Measurements from ENCODE around the gene USP49.

USP49 gene

DNA sequence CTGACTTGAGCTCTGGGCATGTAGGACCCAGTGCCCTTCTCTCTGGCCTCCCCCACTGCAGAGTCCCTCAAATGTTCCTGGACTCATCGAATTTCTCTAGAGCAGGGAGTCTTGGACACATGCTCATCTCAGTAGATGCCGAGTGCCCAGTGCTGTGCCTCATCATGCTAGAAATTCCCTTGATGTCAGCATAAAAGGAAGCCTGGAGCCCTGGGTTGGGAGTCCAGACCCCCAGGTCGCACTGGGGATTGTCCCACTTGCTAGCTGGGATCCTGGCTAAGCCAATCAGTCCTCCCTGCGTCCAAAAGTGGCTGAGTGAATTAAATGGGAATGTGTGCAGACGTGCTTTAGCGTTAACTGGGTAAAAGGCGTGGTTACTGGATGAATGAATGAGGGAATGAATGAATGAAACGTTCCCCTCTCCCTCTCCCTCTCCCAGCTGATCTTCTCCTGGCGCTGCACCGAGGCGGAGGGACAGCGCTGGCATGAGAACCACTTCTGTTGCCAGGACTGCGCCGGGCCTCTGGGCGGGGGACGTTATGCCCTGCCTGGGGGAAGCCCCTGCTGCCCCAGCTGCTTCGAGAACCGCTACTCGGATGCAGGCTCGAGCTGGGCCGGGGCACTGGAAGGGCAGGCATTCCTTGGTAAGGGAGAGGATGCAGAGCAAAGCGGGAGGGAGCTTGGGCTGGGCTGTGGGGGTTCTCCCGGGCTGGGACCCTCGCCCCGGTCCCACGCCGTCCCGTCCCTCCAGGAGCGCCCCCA, 109.3 kb downstream of the USP49 start:
- intact Hi-C loops (cut with DNase I): loop anchor here (10.0 kb wide), 2 partner anchors 109 to 429 kb away; partner anchors contain the start of genes MRPS10 and USP49
- DNase-seq: peak in 9 of 10 donors; percentile 23 to 92 (median 47)

DNA sequence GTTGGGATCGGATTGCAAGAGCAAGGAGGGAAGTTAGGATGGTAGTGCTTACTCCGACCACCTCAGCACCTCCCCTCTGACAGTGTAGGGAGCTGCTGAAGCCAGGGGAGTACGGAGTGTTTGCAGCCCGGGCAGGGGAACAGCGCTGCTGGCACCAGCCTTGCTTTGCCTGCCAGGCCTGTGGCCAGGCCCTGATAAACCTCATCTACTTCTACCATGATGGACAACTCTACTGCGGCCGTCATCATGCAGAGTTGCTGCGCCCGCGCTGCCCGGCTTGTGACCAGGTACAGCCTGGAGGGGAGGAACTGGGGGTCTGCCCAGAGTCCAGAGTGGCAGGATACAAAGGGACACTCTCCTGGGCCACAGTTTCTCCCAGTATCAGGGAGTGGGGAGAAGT, 109.9 kb downstream of the USP49 start:
- no peak for DNase-seq
- intact Hi-C loops (cut with DNase I): loop anchor here (10.0 kb wide), 2 partner anchors 110 to 430 kb away; partner anchors contain the start of genes MRPS10 and USP49

DNA sequence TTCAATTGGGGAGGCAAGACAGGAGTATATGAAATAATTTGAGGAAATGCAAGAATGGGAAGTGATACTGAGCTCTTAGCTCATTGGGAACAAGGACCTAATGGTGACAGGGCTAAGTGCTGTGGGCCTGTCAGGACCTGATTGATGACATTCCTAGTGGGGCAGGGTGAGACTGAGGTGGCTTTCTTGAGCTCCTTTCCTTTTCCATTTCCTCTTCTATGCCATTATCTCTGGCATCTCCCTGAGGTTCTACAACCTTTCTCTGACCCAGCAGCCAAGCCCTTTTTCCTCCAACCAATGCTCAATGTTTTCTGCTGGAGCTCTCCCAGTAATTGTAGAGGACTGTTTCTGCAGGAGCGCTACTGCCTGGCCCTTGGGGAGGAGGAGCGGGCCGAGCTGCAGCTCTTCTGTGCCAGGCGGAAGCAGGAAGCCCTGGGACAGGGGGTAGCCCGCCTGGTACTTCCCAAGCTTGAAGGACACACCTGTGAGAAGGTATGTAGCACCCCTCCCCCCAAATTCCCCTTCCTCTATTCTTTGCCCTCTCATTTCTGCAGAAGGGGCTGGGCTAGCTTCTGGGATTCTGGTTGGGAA, 110.5 kb downstream of the USP49 start:
- intact Hi-C loops (cut with DNase I): loop anchor here (10.0 kb wide), 2 partner anchors 110 to 430 kb away; partner anchors contain the start of genes MRPS10 and USP49
- no peak for DNase-seq

DNA sequence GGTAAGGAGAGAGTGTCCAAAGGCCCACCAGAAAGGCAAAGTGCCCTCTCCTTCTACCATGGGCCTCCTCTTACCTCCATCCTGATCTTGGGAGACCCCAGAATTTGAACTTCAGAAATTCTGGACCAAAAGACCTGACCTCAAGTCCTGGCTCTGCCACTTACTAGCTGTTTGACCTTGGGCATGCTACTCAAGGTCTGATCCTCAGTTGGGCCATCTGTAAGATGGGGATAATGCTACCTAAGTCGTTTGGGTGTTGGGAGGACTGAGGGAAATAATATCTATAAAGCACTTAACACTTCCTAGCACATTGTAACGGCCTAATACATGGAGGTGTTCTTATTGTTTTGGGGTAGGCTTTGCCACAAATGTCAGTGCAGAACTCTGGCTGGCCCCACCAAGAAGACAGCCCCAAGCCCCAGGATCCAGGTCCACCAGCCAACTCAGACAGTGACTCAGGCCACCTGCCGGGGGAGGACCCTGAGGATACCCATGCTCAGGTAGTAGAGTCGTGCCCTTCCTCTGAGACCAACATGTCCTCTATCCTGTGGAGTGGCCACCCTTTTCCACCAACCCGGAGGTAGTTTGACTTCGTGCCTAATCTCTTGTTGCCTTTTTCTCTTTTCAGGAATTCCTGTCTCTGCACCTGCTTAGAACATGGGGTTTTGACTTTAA, 111.9 kb downstream of the USP49 start:
- intact Hi-C loops (cut with DNase I): loop anchor here (10.0 kb wide), 2 partner anchors 112 to 432 kb away; partner anchors contain the start of genes MRPS10 and USP49
- DNase-seq: no peak

DNA sequence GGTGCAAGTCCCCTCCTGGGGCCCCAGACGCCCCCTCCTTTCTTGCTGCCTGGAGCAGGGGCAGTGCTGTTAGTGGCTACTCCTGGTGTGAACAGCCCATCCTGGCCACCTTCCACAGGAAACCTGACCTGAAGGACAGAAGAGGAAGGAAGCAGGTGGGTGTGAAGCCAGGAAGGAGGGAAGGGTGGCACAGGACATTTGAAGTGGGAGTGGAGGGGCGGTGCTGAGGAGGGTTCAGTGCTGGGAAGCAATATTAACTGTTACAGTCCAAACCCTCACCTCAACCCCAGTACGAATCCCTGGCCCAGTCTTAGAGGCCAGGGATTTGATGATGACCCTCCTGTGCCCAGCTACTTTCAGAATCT, 113.8 kb downstream of the USP49 start:
- peak in 1 of 10 donors; percentile 64 for DNase-seq
- intact Hi-C loops (cut with DNase I): loop anchor here (2.0 to 10.0 kb wide), 3 partner anchors 113 to 433 kb away; partner anchors contain the start of genes MRPS10 and USP49

DNA sequence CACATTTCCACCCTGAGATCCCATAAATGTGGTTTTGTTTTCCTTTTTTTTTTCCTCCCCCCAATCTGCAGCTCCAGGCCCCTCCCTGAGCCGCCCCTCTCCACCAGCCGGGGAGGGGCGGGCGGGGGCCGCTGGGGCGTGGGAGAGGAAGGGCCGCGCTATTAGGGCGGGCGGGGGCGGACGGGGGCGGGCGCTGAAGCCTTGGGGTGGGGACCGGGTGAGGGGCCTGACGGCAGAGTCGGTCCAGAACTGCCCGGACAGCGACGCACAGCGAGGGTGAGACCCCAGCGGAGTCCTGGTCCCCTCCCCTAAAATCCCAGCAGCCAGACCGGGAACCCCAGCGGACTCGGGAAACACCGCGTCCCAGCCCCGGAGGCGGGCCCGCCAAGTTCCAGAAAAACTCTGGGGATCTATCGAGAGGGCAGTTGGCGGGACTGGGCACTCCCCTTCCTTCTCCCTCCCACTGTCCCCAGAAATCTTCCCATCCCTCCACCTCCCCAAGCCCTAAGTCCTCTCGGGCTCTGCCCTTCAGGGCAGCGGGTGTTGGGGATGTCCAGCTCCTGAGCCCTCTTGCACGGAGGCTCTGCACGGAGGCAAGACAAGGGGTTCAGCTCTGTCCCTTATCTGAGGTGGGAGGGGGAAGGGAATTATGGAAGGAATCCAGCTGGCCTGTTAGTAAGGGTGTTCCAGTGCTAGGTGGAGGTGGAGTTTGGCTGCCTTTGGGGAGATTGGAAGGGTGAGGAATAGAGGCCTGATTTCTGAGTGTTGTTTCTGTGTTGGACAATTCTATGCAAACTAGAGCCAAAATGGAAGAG, 114.4 kb downstream of the USP49 start, which contains the start of gene PRICKLE4:
PRICKLE4 (plus strand) TSS at position 232 of the 815 bp plus-strand sequence. CDS start 2,692 bp downstream, outside the sequence.
- peak in 3 of 10 donors; percentile 6 to 82 (median 29) for DNase-seq

DNA sequence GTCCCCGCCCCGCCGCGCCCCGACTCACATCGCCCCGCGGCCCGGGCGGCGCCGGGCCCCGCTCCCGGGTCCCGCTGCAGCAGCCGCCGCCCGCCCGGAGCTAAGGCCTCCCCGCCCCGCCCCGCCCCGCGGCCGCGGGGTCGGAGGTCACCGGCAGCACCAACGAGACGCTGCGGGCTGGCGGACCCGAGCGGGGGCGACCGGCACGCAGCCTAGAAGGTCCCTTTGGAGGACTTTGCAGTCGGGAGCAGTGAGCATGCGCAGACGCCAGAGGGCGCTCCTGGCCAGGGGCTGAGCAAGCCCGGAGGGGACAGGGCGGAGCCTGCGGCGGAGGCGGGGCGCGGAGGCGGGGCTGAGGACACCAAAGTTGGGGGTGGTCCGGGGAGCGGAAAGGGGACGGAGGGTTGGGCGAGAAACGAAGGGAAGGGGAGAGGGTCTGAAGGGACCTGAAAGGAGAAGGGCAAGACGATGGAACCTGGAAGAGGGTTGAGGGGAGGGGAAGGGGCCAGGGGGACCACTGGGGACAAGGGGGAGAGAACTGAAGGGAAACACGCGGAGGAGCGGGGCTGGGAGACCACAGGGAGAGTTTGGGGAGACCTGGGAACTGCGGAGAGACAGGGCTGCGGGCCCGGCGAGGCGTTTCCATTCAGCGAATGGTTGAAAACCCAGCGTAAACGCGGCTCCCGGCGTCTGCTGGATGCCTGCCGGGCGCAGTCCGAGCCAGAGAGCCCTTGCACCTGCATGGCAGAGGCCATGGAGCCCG, 115.2 kb downstream of the USP49 start, which contains the start of gene FRS3:
FRS3 (minus strand) TSS at position 113 of the 763 bp plus-strand sequence. CDS start 2,913 bp downstream, outside the sequence.
- intact Hi-C loops (cut with DNase I): loop anchor here (1.0 to 10.0 kb wide), 6 partner anchors 43 to 435 kb away; partner anchors contain the start of genes MRPS10, TFEB and USP49

More for the DNA sequence above, 114.4 kb downstream of the USP49 start, which contains the start of gene PRICKLE4:
- intact Hi-C loops (cut with DNase I): loop anchor here (1.0 to 10.0 kb wide), 4 partner anchors 114 to 434 kb away; partner anchors contain the start of genes MRPS10 and USP49

DNA sequence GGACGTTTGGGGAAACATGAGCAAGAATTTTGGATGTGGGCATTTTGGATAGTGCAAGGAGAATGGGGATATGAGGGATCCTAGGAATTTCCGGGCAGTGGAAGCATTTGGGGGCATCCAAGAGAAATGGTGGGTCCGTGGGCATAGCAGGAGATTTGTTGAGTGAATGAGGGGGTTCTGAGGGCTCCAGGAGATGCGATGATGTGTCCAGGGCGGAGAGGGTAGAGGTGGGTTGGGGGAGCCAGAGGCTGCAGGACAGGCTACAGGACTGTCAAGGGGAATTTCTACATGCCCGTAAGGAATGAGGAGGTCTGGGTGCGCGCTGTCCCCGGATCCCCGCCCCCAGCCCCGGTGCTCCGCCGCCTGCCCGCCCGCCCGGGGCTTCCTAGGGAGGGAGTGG, 115.8 kb downstream of the USP49 start:
- intact Hi-C loops (cut with DNase I): loop anchor here (5.0 kb wide), 2 partner anchors 42 to 97 kb away; partner anchors contain the start of gene TFEB
- DNase-seq: peak in 1 of 10 donors; percentile 3

More for the DNA sequence above, 115.2 kb downstream of the USP49 start, which contains the start of gene FRS3:
- peak; percentile 99 to 100 (median 100) for DNase-seq

DNA sequence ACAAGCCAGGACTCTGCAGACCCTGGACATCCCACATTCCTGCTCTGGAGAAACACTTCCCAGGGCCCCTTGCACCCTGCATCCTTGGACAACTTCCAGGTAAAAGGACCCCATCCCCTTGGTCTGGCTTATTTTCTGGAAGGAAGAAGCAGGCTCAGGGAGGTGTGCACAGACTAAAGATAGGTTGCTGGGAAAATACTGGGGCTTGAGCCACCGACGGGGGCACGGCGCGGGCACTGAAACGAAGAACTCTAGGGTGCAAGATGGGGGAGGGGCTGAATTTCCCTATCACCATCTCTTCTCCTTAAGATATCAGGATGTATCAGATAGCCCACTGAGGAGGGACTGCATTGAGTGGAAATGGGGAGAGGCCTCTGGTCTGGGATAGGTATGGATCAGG, 116.3 kb downstream of the USP49 start:
- intact Hi-C loops (cut with DNase I): loop anchor here (5.0 kb wide), 2 partner anchors 42 to 97 kb away; partner anchors contain the start of gene TFEB

DNA sequence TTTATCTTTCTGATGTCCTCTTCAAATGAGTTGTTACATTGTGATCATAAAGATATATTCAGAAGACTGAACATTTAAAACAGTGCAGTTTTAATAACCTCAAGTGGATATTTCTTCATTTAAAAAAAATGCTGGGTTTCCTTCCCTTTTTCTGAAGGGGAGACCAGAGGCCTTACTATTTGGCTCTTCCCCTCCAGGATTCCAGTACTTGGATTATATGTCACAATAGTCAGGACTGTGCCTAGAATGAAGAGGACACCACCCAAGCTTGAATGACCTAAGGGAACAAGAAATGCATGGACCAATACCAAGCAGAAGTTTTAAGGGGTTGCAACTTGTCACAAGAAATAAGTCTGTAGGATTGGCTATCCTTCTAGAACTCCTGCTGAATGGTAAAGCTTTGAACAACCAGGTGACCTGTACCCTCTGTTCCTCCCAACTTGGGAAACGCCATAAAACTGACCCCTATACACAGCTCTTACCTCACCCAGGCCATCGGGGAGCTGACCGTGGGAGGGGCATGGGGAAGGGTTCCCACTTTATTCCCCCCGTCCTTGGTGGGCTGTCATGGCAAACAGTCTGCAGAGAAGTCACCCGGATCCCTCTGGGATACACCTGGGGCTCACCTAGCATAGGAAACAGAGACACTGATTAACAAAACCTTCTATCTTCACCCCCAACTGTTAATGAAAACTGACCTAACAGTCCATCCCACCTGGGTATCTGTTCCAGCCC, 117.5 kb downstream of the USP49 start:
- intact Hi-C loops (cut with DNase I): loop anchor here (2.0 to 5.0 kb wide), 3 partner anchors 40 to 177 kb away; partner anchors contain the start of gene TFEB
- DNase-seq: peak in 1 of 10 donors; percentile 21

More for the DNA sequence above, 116.3 kb downstream of the USP49 start:
- peak in 1 of 10 donors; percentile 49 for DNase-seq

DNA sequence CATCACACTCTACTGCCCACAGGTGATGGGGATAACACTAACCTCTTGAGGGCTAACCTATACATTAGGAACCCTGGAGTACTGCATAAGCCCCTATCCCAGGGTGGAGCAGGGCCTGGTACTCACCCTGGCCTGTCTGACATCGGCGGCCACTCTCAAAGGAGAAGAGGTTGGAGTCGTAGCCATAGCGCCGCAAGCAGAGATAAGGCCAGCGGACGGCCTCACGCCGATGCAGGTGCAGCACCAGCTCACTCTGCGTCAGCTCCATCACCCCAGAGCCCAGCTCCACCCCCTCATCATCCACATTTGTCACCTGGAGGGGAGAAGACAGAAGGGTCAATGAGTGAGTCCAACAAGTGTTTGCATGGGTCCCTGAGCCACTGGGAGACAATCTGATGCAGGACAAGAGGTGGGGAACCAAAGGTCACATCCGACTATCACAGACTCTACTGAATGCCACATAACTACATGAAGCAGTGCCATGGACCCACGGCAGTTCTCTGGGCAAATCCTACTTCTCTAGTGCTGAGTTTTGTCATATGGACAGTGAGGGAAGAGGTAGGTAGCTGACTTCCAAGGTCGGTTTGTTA, 119.8 kb downstream of the USP49 start:
- intact Hi-C loops (cut with DNase I): loop anchor here (5.0 kb wide), 2 partner anchors 38 to 93 kb away; partner anchors contain the start of gene TFEB
- peak in 2 of 10 donors; percentile 55 to 69 for DNase-seq

DNA sequence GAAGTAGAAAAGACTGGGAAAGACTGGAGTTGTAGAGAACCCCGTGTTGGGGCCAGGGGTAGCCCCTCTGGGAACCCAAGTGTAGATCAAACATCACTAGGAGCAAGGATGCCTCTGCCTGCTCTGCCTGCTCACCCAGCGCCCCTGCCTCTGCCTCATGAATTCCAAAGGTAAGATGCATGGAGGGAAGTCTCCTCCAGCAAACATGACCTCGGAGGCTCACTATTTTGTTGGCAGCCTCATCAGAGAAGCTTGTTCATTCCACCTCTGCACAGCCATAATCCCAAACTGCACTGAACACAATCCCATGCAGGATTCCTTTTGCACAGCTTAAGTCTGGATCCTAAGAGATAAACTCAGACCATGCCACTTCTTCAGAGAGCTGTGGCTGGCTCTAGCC, 120.3 kb downstream of the USP49 start:
- DNase-seq: peak in 2 of 10 donors; percentile 47 to 50
- intact Hi-C loops (cut with DNase I): loop anchor here (5.0 kb wide), 2 partner anchors 38 to 93 kb away; partner anchors contain the start of gene TFEB

DNA sequence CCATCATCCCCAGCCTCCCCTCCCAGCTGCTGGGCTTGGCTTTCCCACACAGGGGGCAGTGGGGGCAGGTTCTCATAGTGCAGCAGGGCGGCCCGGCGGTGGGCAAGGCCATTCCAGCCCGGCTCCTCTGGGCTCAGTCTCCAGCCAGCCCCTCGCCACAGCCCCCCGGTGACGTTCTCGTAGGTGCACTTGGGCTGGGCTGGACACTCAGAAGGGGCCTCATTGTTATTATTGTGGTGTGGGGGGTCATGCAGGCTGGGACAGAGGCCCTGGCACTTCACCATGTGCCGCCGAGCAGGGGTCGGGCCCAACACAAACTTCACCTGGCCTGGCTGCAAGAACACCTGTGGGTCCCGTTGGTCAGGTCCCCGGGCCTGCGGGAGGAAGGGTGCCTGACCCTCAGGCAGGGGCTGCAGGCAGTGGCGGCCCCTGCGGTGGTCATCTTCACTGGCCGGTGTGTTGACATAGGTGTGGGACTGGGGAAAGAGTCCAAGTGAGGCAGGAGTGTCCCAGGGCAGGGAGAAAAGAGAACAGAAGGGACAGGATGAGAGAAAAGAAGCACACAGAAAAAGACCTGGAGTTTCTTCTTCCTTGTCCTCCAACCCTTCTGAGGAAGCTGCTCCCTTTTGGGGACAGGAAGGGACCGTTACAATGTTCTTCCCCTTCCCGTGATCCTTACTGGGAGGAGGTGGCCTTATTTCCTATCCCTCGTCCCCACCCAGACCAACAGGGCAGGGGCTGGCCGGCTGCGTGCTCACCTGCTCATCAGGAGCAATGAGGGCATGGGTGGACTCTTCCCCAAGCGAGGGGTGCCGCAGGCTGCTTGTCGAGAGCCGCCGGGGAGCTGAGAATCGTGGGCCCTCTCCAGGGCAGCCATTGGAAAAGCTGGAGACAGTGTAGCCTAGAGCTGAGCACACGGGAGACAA, 123.9 kb downstream of the USP49 start:
- peak in 1 of 10 donors; percentile 61 for DNase-seq
- intact Hi-C loops (cut with DNase I): no loop called here

DNA sequence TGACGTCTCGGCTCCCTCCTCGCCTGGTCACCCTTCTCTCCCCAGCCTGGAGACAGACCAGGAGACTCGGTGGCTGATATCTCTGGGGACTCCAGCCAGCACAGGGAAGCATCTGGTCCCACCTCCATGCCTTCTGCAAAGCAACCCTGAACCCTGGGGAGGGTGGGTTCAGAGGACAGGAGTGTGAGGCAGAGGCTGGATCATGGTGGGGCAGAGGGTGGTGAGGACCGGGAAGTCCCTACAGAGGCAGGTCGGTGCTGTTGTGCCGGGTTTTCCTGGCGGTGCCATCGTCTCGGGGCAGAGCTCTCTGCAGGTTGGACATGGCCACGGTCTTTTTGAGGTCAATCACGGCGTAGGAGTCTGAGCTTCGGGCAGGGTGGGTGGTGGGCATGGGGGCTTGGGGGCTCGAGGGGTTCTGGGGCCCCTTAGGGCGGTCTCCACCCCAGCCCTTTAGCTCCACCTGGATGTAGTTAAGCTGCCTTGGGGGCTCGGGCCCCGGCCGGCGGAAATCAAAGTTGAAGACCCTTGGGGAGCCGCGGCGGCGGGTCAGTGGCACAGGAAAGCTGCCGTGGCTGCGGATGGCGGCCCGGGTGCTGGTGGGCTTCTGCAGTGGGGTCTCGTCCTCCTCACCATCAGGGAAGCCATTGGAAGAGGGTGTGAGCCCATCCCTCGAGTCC, 124.7 kb downstream of the USP49 start:
- DNase-seq: no peak
- intact Hi-C loops (cut with DNase I): no loop called here

DNA sequence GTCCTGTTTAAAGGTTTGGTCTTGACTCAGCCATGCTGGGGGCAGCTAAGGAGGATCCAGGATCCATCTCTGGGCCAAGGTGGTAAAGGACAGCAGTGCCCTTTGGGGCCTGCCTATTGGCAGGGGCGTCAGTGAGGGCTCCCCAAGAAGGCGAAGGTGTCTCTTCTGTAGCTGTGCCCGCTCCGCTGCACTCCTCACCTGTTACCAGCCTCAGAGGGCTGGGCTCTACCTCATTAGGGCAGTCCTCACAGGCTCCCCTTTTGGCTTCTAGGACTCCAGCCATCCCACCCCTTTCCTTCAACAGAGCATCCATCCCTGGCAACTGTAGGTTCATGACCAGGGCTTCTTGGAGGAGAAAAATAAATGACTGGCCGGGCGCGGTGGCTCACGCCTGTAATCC, 125.8 kb downstream of the USP49 start:
- intact Hi-C loops (cut with DNase I): no loop called here
- DNase-seq: peak in 1 of 10 donors; percentile 21
